Stimulated activated CD8-positive, alpha-beta memory T cell treated with anti-CD3 and anti-CD28 coated beads, Interleukin-4, amount 100 ng/mL, for 1 hour (primary cell): ENCODE measurements around the gene MYPN.
A peak's percentile ranks its signal among the peaks of the same experiment; 100 is the strongest.
"Not testable (repeated sequence)": the region's sequence is repeated elsewhere in the genome, so short reads cannot be mapped to it uniquely, and the experiment has no call there.

Experiments
- DNase-seq, 2 donors: peaks; one replicate each; pipeline ENCODE4 v3.0.0-alpha.2; 2020; ENCODE audit warnings: low read depth in 2 of 2, low spot score in 1 of 2

The MYPN gene

GRCh38 chr10:68132391-68132790 lies 23.1 kb downstream of the MYPN start:
- DNase-seq = no peak

GRCh38 chr10:68133523-68133922 lies 24.2 kb downstream of the MYPN start:
- no peak for DNase-seq

GRCh38 chr10:68135362-68135761 lies 26.1 kb downstream of the MYPN start:
- no peak for DNase-seq

- DNase-seq = no peak
These were observed 26.9 kb downstream of the MYPN start for GRCh38 chr10:68135922-68136792.

- DNase-seq = no peak
These were observed 27.9 kb downstream of the MYPN start for GRCh38 chr10:68137171-68137570.

GRCh38 chr10:68138526-68138925 lies 29.2 kb downstream of the MYPN start:
- no peak for DNase-seq

- no peak for DNase-seq
These were observed 30.4 kb downstream of the MYPN start for GRCh38 chr10:68139448-68140272.

GRCh38 chr10:68142761-68143160 lies 33.5 kb downstream of the MYPN start:
- no peak for DNase-seq

GRCh38 chr10:68144709-68145108 lies 35.4 kb downstream of the MYPN start:
- DNase-seq = no peak

GRCh38 chr10:68145705-68146104 lies 36.4 kb downstream of the MYPN start:
- no peak for DNase-seq

GRCh38 chr10:68146133-68146532 lies 36.8 kb downstream of the MYPN start:
- no peak for DNase-seq

- no peak for DNase-seq
These were observed 42.2 kb downstream of the MYPN start for GRCh38 chr10:68151453-68151852.

GRCh38 chr10:68153473-68154210 lies 44.4 kb downstream of the MYPN start:
- DNase-seq = no peak

- DNase-seq = no peak
These were observed 44.9 kb downstream of the MYPN start for GRCh38 chr10:68154211-68154497.

GRCh38 chr10:68155615-68156210 lies 46.4 kb downstream of the MYPN start:
- no peak for DNase-seq

GRCh38 chr10:68156373-68157185 lies 47.3 kb downstream of the MYPN start:
- DNase-seq = peak; percentile 26 to 29

GRCh38 chr10:68157522-68157921 lies 48.2 kb downstream of the MYPN start:
- DNase-seq = not testable (repeated sequence)

- DNase-seq = no peak
These were observed 48.7 kb downstream of the MYPN start for GRCh38 chr10:68158031-68158430.

- no peak for DNase-seq
These were observed 54.4 kb downstream of the MYPN start for GRCh38 chr10:68163735-68164134.

- no peak for DNase-seq
These were observed 56.4 kb downstream of the MYPN start for GRCh38 chr10:68165643-68166042.
